ENCODE data around the gene SPNS1. TPM values are rescaled to one million over a fixed set of nuclear protein-coding genes. Genes with fewer than 3 reads are reported as not detected.

The SPNS1 gene
- total RNA-seq, 1 experiment from 2014 or later: 72.0 TPM

DNA sequence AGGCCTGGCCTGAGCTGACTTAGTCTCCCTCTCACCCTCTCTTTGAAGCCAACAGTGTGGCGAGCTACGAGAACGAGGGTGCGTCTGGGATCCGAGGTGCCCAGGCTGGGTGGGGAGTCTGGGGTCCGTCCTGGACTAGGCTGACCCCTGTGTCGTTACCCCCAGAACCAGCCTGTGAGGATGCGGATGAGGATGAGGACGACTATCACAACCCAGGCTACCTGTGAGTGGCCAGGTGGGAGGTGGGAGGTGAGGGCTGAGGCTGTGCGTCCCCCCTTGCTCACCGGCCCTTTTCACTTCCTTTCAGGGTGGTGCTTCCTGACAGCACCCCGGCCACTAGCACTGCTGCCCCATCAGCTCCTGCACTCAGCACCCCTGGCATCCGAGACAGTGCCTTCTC lies 11.9 kb downstream of the SPNS1 start:
- Histone ChIP-seq H3K27ac (no peak overlapping the region), H3K9me2 (ENCODE audit: insufficient read depth) (no peaks in the 10 kb centered on the region), H3K27me3 (ENCODE audit: insufficient read depth, low read depth) (no peaks in the 10 kb centered on the region), H4K20me1 (ENCODE audit: insufficient read depth) (no peaks in the 10 kb centered on the region), H3F3A (ENCODE audit: insufficient read depth, low read depth) (no peaks in the 10 kb centered on the region; the same call in 1 of the 2 replicates), H3K4me2 (no peak overlapping the region), H2AFZ (no peak overlapping the region), H3K4me3 (no peak overlapping the region), H3K4me1 (replicated peaks; ENCODE audit: insufficient read depth) (no peaks in the 10 kb centered on the region), H3K36me3 (ENCODE audit: low read depth) (peaks cover 5% of the 10 kb centered on the region), H3K79me2 (ENCODE audit: low read depth) (no peaks in the 10 kb centered on the region), H3K9me3 (ENCODE audit: insufficient read depth, low read depth) (no peaks in the 10 kb centered on the region)
- no TSS peak for BruUV-seq (replicated peaks)
- ChIA-PET POLR2A (ENCODE audit: unreplicated experiment) (interaction anchor here (0.5 kb wide), 1 partner anchor 97 kb away, joined by 4 read pairs; no protein-coding TSS in a partner anchor), CTCF (no interaction called here)
- no peak for DNase-seq
- TF ChIP-seq, protein P1, sequence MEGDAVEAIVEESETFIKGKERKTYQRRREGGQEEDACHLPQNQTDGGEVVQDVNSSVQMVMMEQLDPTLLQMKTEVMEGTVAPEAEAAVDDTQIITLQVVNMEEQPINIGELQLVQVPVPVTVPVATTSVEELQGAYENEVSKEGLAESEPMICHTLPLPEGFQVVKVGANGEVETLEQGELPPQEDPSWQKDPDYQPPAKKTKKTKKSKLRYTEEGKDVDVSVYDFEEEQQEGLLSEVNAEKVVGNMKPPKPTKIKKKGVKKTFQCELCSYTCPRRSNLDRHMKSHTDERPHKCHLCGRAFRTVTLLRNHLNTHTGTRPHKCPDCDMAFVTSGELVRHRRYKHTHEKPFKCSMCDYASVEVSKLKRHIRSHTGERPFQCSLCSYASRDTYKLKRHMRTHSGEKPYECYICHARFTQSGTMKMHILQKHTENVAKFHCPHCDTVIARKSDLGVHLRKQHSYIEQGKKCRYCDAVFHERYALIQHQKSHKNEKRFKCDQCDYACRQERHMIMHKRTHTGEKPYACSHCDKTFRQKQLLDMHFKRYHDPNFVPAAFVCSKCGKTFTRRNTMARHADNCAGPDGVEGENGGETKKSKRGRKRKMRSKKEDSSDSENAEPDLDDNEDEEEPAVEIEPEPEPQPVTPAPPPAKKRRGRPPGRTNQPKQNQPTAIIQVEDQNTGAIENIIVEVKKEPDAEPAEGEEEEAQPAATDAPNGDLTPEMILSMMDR (conservative IDR thresholded peaks at IDR 0.05): no peak
- no peak for TF ChIP-seq EZH2 (IDR thresholded peaks at IDR 0.05; ENCODE audit: low read depth)
- intact Hi-C loops (cut with micrococcal nuclease; ENCODE audit: unreplicated experiment): no loop called here

DNA sequence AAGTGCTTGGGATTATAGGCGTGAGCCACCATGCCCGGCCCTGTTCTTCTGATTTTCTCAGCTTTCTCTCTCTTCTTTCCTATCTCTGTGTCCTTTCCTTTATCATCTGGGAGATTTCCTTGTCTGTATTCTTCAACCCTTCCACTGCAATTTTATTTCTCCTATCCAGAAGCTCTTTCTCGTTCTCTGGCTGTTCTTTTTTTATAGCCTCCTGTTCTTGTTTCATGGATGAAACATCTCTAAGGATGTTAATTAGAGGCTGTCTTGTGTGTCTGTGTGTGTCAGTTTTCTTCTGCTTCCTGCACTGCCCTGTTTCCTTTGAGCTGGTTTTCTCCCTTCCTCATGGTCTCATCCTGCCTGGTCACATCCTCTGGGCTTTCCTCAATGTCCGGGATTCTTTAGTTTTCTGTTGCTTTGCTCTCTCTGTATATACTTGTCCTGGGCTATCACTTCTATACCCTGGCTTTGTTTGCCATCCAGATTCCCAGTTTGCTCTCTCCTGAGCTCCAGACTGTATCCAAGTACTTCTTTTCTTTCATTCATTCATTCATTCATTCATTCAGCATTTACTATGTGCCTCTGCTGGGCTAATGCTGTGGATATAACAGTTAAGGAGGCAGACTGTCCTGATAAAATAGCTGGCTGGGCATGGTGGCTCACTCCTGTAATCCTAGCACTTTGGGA lies 12.7 kb downstream of the SPNS1 start:
- TF ChIP-seq, protein P1 (conservative IDR thresholded peaks at IDR 0.05): no peak
- TF ChIP-seq EZH2 (IDR thresholded peaks at IDR 0.05; ENCODE audit: low read depth): no peak

DNA sequence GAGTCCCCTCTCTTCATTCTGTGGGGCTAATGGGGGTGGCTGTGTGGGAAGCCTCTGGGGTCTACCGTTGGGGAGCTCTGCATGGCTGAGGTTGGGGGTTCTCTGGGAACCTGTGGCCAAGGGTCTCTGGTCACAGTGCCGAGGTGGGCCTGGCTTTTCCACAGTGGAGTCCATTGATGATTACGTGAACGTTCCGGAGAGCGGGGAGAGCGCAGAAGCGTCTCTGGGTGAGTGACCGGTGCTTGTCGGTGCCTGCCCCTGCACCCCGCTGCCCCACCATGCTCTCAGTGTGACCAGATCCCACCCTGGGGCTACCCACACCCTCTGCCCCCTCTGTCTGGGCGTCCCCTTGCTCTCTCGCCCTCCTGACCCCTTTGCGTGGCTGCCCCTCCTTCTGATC lies 14.8 kb downstream of the SPNS1 start:
- POLR2A ChIA-PET (ENCODE audit: unreplicated experiment): no interaction called here
- Histone ChIP-seq H3K9me3 (ENCODE audit: insufficient read depth, low read depth) (no peaks in the 10 kb centered on the region), H3K4me1 (replicated peaks; ENCODE audit: insufficient read depth) (no peaks in the 10 kb centered on the region), H3K27me3 (ENCODE audit: insufficient read depth, low read depth) (no peaks in the 10 kb centered on the region), H3K4me3 (no peak overlapping the region), H4K20me1 (ENCODE audit: insufficient read depth) (no peaks in the 10 kb centered on the region), H2AFZ (no peak overlapping the region), H3K4me2 (no peak overlapping the region), H3K27ac (no peak overlapping the region), H3K79me2 (ENCODE audit: low read depth) (no peaks in the 10 kb centered on the region), H3K36me3 (ENCODE audit: low read depth) (no peaks in the 10 kb centered on the region; the same call in 1 of the 2 replicates), H3K9me2 (ENCODE audit: insufficient read depth) (no peaks in the 10 kb centered on the region), H3F3A (ENCODE audit: insufficient read depth, low read depth) (no peaks in the 10 kb centered on the region; the same call in 1 of the 2 replicates)
- TF ChIP-seq, protein P1 (conservative IDR thresholded peaks at IDR 0.05): no peak
- TF ChIP-seq EZH2 (IDR thresholded peaks at IDR 0.05; ENCODE audit: low read depth): no peak
- intact Hi-C loops (cut with micrococcal nuclease; ENCODE audit: unreplicated experiment): no loop called here
- CTCF ChIA-PET: interaction anchor here (1.0 to 1.3 kb wide), 2 partner anchors 12 to 16 kb away, joined by 3 to 5 read pairs; no protein-coding TSS in a partner anchor
- BruUV-seq (replicated peaks): no TSS peak
- DNase-seq: no peak

More for the DNA sequence above, 12.7 kb downstream of the SPNS1 start:
- Histone ChIP-seq H3K27me3 (ENCODE audit: insufficient read depth, low read depth) (no peaks in the 10 kb centered on the region), H3K9me2 (ENCODE audit: insufficient read depth) (no peaks in the 10 kb centered on the region), H3K79me2 (ENCODE audit: low read depth) (no peaks in the 10 kb centered on the region), H2AFZ (no peak overlapping the region), H3F3A (ENCODE audit: insufficient read depth, low read depth) (no peaks in the 10 kb centered on the region; the same call in 1 of the 2 replicates), H3K4me3 (no peak overlapping the region), H3K27ac (no peak overlapping the region), H3K4me2 (no peak overlapping the region), H3K9me3 (ENCODE audit: insufficient read depth, low read depth) (no peaks in the 10 kb centered on the region), H4K20me1 (ENCODE audit: insufficient read depth) (no peaks in the 10 kb centered on the region), H3K36me3 (ENCODE audit: low read depth) (no peaks in the 10 kb centered on the region; the same call in 1 of the 2 replicates), H3K4me1 (replicated peaks; ENCODE audit: insufficient read depth) (no peaks in the 10 kb centered on the region)
- intact Hi-C loops (cut with micrococcal nuclease; ENCODE audit: unreplicated experiment): no loop called here
- CTCF ChIA-PET: no interaction called here
- POLR2A ChIA-PET (ENCODE audit: unreplicated experiment): interaction anchor here (0.5 kb wide), 1 partner anchor 96 kb away, joined by 4 read pairs; no protein-coding TSS in a partner anchor
- no peak for DNase-seq
- BruUV-seq (replicated peaks): no TSS peak

Measured in PC-9 (cell line).